GM23338 (cell line): ENCODE data around the gene TNS3.

Experiments used
- CTCF ChIP-seq, 2 experiments: fragments of 200-600 bp in 1 of 2; sonication (generic) in 1 of 2; conservative IDR thresholded peaks; 2 replicates each; pipeline versions ENCODE4 v1.5.1 to v1.6.1; 2016 to 2017; ENCODE audit warnings: antibody characterized with exemption in 2 of 2, low read depth in 2 of 2, mild to moderate bottlenecking in 2 of 2, moderate library complexity in 1 of 2
- EZH2phosphoT487 ChIP-seq: fragments of 200-600 bp; sonication (generic); IDR thresholded peaks from one replicate; pipeline ENCODE4 v1.8.1; 2018; ENCODE audit warnings: antibody characterized with exemption; ENCODE audit not compliant: unreplicated experiment

GRCh38 chr7:47310020-47310419 is 271.9 kb downstream of the TNS3 start:
- TF ChIP-seq CTCF (conservative IDR thresholded peaks at IDR 0.05; ENCODE audit: low read depth in 2 of 2) (no peak), EZH2phosphoT487 (no peak)
